ENCODE results near the gene CREG2.
"Not testable (repeated sequence)": the region's sequence is repeated elsewhere in the genome, so short reads cannot be mapped to it uniquely, and the experiment has no call there.

CREG2 gene

GRCh38 chr2:101371636-101372035 lies 15.7 kb downstream of the CREG2 start:
- no peak for DNase-seq

- no peak for DNase-seq
Observed at GRCh38 chr2:101369100-101369499, 18.2 kb downstream of the CREG2 start.

- no peak for DNase-seq
Observed at GRCh38 chr2:101368376-101368775, 18.9 kb downstream of the CREG2 start.

GRCh38 chr2:101367508-101367907 lies 19.8 kb downstream of the CREG2 start:
- DNase-seq, result no peak

- no peak for DNase-seq
Observed at GRCh38 chr2:101364878-101365277, 22.4 kb downstream of the CREG2 start.

- no peak for DNase-seq
Observed at GRCh38 chr2:101362777-101363176, 24.5 kb downstream of the CREG2 start.

- DNase-seq, result no peak
Observed at GRCh38 chr2:101362316-101362715, 25.0 kb downstream of the CREG2 start.

- DNase-seq, result peak; percentile 31
Observed at GRCh38 chr2:101361522-101361921, 25.8 kb downstream of the CREG2 start.

- no peak for DNase-seq
Observed at GRCh38 chr2:101361121-101361520, 26.2 kb downstream of the CREG2 start.

- DNase-seq, result no peak
Observed at GRCh38 chr2:101360232-101360631, 27.1 kb downstream of the CREG2 start.

GRCh38 chr2:101359410-101359954 lies 27.8 kb downstream of the CREG2 start:
- no peak for DNase-seq

- DNase-seq, result no peak
Observed at GRCh38 chr2:101357376-101357775, 29.9 kb downstream of the CREG2 start.

GRCh38 chr2:101356521-101356920 lies 30.8 kb downstream of the CREG2 start:
- DNase-seq, result no peak

GRCh38 chr2:101356055-101356454 lies 31.2 kb downstream of the CREG2 start:
- no peak for DNase-seq

GRCh38 chr2:101355401-101356054 lies 31.8 kb downstream of the CREG2 start:
- DNase-seq, result no peak

GRCh38 chr2:101354420-101355311 lies 32.6 kb downstream of the CREG2 start:
- DNase-seq, result no peak

- not testable (repeated sequence) for DNase-seq
Observed at GRCh38 chr2:101352631-101353030, 34.7 kb downstream of the CREG2 start.

- DNase-seq, result no peak
Observed at GRCh38 chr2:101351207-101351606, 36.1 kb downstream of the CREG2 start.

GRCh38 chr2:101349893-101350662 lies 37.2 kb downstream of the CREG2 start:
- DNase-seq, result no peak

GRCh38 chr2:101348883-101349282 lies 38.4 kb downstream of the CREG2 start:
- DNase-seq, result no peak

- DNase-seq, result no peak
Observed at GRCh38 chr2:101346909-101347308, 40.4 kb downstream of the CREG2 start.

- no peak for DNase-seq
Observed at GRCh38 chr2:101344137-101344536, 43.2 kb downstream of the CREG2 start.

GRCh38 chr2:101342625-101343008 lies 44.7 kb downstream of the CREG2 start:
- no peak for DNase-seq
